IPS-NIHi7 (cell line): ENCODE measurements around the gene AP3B1.
A peak's percentile ranks its signal among the peaks of the same experiment; 100 is the strongest.

ENCODE experiments used
- DNase-seq: peaks from one replicate; pipeline ENCODE4 v3.0.0; 2012; ENCODE audit warnings: mixed read lengths; ENCODE audit errors: extremely low spot score

AP3B1 gene

DNA sequence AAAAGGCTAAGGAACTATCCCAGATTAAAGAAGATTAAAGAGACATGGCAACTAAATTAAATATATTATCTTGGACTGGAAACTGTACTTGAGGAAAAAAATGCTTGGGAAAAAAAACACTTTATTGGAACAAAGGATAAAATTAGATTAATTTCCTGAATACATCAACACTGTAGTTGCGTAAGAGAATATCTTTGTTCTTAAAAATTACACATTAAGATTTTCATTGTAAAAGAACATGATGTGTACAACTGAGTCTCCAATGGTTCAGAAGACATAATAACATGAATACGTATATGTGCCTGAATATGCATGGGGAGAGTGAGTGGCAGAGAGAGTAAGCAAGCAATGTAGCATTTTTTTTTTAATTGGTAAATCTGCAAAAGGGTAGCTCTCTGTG, 2.8 kb downstream of the AP3B1 start:
- no peak for DNase-seq

DNA sequence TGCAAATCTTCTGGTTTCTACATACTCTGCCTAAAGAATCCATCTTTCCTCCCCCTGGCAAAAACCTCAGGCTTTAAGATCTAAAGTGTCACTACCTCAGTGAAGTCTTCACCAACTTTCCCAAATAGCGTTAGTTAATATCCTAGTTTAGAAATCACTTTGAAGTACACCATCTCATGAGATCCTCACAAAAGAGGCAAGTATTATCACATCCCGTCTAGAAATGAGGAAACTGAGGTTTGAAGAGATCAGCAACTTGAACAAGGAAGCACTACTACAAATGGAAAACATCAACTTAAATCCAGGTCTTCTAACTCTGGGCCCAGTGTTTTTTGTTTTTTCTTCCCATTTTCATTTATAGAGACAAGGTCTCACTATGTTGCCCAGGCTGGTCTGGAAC, 4.6 kb downstream of the AP3B1 start:
- no peak for DNase-seq

DNA sequence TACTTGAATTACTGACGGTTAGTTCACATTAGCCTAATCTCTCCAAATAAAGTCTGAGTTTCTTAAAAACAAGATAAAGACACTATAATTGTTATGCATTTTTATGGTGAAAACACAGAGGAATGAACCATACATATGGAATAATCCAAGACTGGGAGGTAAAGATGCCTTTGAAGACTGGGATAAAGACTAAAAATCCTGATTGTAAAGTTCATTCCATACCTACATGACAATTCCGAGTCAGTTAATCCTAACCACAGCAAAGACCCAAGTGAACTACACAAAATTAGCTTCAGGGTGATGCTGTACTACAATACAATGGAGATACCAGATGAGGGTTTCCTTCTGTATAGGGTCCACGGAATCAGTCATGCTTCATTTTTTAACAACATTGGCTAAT, 6.3 kb downstream of the AP3B1 start:
- DNase-seq: no peak

DNA sequence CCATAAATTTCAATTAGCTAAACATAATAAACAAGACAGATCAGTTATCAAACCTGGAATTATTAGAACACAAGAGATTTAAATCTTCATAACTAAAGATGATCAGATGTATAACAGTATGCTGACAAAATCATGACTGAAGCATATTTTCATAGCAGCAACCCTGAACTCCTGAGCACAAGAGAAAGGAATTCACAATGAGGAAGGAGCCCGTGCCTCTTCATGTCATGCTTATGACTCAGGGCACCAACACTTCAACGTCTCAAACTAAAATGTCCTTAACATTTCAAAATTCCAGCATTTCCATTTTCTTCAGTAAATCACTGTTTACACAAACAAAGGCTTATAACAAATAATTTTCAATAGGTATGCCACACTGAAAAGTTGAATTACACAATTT, 6.7 kb downstream of the AP3B1 start:
- DNase-seq: peak; percentile 14

DNA sequence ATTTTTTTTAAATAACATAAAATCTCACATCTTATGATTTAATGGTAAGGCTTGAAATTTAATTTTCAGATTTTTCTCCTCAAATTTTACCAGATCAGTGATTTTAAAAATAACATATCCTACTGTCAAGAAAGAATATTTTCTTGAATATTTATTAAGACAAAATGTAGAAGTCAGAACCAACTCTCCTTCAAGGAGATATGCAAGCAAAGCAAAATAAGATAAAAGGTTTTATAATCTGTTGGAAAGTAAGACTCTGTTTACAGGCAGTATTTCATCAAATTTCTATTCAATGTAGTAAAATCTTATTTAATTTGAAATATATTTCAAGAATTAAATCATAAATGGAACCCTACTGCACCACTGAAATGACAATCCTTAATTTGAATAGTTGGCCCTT, 7.3 kb downstream of the AP3B1 start:
- DNase-seq: no peak

DNA sequence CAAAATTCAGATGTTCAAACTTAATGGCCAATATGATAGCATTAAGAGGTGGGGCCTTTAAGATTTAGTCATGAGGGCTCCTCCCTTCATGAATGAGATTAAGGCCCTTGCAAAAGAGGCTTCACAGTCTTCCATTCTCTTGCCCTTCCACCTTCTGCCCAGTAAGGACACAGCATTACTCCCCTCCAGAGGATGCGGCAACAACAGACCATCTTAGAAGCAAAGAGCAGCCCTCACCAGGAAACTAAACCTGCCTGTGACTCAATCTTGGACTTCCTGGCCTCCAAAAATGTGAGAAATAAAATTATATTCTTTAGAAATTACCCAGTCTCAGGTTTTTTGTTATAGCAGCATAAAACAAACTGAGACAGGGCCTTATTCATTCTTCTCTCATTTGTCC, 8.2 kb downstream of the AP3B1 start:
- no peak for DNase-seq

DNA sequence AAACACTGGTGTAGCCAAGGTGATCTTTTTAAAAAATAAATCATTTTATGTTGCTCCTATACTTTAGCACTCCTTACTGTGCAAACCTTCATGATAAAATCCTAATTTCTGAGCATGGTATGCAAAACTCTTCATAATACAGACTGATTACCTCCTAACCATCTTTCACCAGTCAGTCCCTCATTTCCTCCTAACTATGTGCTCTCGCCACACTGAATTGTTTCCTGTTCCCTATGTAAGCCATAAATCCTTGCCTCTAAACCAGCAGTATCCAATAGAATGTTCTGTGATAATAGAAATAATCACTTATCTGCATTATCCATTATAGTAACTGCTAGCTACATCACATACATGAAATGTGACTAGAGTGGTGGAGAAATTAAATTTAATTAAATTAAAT, 10.7 kb downstream of the AP3B1 start:
- DNase-seq: no peak

DNA sequence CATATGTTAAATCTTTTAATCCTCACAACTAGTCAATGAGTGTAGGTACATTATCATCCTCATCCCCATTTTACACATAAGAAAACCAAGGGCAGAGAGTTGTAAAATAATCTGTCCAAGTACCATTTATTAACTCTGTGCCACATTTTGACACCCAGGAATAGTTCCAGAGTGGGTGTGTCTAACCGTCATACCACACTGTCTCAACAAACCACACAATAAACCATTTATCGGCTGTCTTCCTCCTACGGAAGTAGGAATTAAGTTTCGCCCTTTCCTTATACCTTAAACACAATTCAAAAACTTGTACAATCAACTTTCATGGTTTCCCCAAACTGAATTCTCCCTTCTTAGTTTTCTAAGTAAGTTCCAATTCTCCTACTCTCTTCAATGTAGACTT, 11.4 kb downstream of the AP3B1 start:
- no peak for DNase-seq

DNA sequence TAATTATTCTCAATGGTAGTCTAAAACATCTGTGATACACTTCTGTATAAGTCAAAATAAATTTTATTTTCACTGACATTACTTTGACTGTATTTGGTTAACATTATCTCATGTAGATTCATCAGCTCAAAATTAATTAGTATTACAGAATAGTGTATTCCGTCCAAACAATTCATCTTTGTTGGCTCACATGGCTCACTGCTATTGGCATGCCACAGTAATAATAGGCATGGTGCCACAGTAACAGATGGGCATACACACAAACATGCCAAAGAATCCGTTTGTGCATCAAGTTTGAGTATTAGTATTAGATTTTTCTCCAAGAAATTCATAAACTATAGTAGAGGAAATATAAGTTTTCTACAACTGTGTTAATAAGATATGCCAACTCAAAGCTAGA, 14.2 kb downstream of the AP3B1 start:
- DNase-seq: no peak

DNA sequence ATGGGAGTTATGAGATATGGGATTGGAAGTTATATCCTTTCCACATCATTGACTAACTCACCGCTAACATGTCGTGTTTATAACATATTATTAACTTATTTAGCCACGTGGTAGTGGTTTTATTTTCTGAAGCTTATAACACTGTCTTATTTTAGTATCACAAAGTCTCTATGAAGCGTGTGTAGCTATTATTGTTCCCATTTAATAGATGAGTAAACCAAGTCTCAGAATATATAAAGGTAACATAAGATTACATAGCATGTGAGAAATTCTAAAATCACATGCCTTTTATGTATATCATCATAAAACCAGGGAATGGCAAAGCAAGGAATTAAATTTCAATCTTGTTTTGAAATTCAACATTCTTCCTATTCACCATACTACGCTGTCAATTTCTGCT, 15.3 kb downstream of the AP3B1 start:
- DNase-seq: no peak

DNA sequence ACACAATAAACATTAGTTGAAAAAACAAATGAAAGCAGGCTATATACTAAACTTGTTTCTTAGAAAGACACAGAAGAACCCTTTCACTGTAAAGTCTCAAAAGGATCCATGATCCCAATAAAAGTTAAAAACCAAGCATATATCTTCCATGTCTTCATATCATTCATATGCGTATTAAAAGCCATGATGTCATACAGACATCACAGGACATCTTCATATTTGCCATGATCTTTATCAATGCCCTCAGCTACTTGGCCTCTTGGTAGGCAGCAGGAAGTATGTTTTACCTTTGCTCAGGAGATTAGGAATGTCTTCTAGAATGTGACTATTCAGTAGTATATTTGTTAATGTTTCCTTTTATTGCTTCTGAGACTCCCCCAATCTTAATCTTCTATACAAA, 16.8 kb downstream of the AP3B1 start:
- no peak for DNase-seq

DNA sequence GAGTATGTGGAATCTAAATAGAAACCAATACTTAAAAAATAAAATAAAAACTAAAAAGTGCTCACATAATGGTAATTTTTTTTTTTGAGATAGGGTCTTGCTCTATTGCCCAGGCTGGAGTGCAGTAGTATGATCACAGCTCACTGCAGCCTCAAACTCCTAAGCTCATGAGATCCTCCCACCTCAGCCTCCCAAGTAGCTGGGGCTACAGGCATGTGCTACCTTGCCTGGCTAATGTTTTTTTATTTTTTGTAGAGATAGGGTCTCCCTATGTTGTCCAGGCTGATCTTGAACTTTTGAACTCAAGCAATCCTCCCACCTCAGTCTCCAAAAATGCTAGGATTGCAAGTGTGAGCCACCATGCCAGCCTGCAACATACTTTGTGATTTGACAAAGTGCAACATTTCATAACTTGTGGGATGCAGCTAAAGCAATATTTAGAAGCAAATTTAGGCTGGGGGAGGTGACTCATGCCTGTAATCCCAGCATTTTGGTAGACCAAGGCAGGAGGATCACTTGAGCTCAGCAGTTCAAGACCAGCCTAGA, 18.4 kb downstream of the AP3B1 start:
- no peak for DNase-seq

DNA sequence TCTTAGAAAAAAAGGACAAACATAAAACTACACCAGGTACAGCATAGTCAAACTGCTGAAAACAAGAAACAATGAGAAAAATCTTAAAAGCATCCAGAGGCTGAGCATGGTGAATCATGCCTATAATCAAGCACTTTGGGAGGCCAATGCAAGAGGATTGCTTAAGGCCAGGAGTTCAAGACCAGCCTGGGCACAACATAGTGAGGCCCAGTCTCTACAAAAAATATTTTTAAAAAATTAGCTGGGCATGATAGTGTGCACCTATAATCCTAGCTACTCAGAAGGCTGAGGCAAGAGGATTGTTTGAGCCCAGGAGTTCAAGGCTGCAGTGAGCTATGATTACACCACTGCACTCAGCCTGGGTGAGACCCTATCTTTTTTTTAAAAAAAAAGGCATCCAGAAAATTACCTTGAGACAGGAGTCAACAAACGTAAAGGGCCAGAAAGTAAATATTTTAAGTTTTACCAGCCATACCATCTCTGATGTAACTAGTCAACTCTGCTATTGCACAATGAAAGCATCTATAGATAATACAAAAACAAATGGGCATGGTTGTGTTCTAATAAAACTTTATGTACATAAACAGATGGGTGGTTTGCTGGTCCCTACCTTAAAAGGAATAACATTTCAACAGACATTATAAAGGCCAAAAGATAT, 19.8 kb downstream of the AP3B1 start:
- no peak for DNase-seq

DNA sequence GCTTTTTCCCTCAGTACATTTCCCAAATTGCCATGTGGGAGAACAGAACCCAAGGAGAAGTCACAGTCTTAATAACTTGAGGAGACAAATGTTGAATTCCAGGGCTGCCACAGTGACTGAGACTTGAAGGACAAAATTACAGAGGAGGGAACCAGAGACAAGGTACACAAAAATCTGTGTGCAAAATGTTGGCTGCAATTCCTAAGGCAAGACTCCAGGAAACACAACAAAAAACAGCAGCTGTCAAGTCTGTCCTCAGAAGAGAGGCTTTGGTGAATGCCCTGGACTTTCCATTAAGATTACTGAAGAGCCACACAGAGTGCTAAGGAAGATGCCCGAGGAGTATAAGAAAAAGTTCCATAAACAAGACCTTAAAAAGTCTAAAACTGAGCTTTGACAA, 21.1 kb downstream of the AP3B1 start:
- DNase-seq: no peak

DNA sequence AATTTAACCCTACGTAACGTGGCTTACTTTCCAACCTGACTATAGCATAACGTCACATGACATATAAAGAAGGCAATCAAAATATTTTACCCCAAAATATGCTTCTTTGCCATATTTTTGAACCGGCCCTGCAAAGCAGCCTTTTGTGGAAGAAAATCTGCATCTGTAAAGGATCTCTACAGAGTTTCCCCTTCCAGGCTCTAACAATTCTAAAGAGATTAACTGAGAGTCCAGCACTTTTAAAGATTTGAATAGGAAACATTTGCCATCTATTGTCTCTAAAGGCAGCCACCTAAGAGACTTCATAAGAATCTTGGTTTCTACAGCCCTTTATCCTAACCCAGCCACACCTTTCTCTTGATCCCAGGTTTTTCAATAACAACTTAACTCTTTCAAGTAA, 22.7 kb downstream of the AP3B1 start:
- DNase-seq: no peak

DNA sequence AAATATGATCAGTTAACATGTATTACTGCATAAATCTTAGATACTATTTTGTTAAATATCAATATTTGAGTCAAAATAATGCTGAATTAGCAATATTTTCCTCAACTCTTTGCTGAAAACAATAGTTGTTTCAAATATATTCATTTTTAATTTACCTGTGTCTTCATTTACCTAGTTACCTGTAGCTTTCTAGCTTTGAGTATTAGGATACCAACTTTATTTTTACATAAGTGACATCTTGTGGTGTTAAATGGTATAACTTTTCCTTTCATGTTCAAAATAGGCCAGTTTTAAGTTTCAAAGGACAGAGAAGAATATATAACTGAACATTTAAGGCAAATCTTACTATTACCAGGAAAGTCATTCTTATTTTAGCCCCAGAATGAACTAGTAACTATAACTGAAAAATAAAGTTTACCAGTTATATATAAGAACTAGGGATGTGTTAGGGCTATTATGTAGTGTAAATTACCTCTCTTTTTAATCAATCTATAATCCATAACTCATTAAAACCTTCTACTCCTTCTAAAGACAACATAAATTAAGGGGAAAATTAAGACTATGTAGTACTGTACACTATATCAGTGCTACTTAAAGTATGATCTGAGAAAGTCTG, 25.3 kb downstream of the AP3B1 start:
- DNase-seq: no peak

DNA sequence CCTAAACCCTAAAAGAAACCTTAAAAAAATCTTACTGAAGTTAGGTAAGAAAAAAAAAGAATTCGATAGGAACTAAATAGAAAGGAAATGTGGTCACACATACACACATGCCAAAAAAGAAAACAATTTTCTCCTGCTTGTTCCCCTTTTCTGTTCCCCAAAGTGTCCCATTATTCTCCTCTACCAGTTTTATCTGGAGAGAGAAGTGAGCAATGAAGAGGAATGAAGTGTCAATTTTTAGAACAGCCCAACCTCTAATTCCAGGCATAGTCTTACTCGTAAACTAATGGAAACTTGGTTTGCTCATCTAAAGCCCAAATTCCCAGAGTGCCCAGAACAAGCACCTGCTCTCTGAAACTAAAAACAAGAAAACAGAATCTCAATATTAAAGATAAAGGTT, 26.1 kb downstream of the AP3B1 start:
- no peak for DNase-seq

DNA sequence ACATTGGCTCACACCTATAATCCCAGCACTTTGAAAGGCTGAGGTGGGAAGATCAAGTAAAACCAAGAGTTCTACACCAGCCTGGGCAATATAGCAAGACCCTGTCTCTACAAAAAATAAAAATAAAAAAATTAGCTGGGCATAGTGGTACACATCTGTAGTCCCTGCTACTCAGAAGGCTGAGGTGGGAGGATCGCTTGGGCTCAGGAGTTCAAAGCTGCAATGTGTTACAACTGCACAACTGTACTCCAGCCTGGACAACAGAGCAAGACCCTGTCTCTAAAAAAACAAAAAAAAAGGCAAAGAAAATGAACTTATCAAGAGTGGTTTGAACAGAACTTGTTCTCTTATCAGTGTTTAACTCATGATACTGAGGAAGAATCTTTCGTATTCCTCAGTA, 29.3 kb downstream of the AP3B1 start:
- no peak for DNase-seq

DNA sequence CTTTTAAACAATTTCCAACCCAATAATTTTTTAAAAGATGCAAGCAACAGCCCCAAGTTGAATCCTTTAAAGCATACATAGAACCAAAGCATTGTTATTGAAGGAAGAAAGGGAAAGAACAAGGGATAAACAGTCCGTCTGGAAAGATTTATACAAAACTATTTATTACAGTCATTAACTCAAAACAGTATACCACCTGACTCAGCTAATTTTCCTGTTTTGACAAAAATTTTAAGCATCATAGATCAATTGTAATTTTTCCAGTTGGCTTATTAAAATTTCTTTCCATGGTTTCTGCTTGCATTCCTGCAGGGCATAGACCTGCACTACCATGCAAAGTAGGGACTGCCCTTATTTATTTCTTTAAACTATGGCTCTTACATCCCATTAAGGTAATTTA, 29.9 kb downstream of the AP3B1 start:
- DNase-seq: no peak

DNA sequence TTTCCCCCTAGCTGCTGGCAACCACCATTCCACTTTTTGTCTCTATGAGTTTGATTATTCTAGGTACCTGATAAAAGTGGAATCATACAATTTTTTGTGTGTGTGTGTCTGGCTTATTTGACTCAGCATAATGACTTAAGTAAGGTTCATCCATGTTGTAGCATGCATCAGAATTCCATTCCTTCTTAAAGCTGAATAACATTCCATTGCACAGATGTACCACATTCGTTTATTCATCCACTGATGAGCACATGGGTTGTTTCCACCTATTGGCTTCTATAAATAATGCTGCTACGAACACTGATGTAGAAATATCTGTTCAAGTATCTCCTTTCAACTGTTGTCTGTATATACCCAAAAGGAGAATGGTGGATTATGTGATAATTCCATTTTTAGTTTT, 33.7 kb downstream of the AP3B1 start:
- no peak for DNase-seq

DNA sequence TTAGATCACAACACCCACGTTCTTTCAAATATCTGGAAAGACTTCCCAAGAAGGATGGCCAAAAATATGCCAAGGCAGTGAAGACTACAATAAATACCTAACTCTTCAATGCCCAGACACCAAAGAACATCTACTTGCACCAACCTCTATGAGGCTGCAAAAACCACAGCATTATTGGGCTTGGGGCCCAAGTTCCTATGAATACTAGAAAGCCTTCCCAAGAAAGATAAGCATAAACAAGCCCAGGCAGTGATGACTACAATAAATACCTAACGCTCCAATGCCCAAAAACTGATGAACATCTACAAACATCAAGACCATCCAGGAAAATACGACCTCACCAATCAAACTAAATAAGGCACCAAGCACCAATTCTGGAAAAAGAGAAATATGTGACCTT, 41.3 kb downstream of the AP3B1 start:
- DNase-seq: no peak

DNA sequence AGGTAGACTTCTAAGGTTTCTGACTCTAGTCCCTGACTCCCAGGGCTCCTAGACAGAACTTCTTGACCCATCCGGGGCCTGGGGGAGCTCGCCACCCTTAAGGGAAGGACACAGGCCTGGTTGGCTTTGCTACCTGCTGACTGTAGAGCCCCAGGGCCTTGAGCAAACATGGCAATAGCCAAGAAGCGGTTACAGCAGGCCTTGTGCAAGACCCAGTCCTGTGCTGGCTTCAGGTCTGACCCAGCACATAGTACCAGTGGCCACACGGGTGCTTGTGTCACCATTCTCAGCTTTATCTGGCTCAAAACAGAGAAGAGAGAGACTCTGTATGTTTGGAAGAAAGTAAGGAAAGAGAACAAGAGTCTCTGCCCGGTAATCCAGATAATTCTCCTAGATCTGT, 41.8 kb downstream of the AP3B1 start:
- DNase-seq: no peak

DNA sequence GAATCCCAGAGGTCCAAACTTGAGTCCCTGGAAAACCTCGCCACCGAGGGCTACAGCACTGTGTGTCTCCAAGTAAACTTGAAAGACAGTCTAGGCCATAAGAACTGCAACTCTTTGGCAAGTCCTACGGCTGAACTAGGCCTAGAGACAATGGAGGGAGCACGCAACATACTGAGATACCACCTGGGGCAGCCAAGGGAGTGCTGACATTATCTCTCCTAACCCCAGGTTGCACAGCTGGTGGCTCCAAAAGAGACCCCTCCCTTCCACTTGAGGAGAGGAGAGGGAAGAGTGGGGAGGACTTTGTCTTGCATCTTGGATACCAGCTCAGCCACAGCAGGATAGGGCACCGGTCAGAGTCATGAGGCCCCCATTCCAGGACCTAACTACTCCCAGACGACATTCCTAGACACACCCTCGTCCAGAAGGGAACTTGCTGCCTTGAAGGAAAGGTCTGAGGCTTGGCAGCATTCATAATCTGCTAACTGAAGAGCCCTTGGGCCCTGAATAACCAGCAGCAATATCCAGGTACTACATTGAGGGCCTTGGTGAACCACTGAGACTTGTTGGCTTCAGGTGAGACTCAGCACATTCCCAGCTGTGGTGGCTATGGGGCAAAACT, 42.7 kb downstream of the AP3B1 start:
- no peak for DNase-seq
